HepG2 (cell line): ENCODE measurements around the gene STK39.

Experiments used
- ESRRA ChIP-seq: sonication (generic); formaldehyde crosslinking; IDR thresholded peaks from 2 replicates; pipeline ENCODE4 v1.5.1; 2020; ENCODE audit warnings: mild to moderate bottlenecking, low read depth, missing genetic modification reagents
- FOSL2 ChIP-seq: sonication (generic); formaldehyde crosslinking; IDR thresholded peaks from 2 replicates; pipeline ENCODE4 v1.4.0; 2020; ENCODE audit warnings: missing genetic modification reagents
- JUN ChIP-seq: sonication (generic); formaldehyde crosslinking; IDR thresholded peaks from 2 replicates; pipeline ENCODE4 v1.4.0; 2020; ENCODE audit warnings: mild to moderate bottlenecking, missing genetic modification reagents
- JUNB ChIP-seq: sonication (generic); formaldehyde crosslinking; IDR thresholded peaks from 2 replicates; pipeline ENCODE4 v1.8.0; 2022; ENCODE audit warnings: missing genetic modification reagents, mild to moderate bottlenecking, borderline replicate concordance
- MAFK ChIP-seq, 2 experiments: IDR thresholded peaks in 1 of 2; conservative IDR thresholded peaks in 1 of 2; 2 replicates each; pipeline ENCODE4 v1.6.1; 2011; ENCODE audit warnings: improper control_type of control experiment in 2 of 2, low read length in 2 of 2
- MLLT10 ChIP-seq: sonication (generic); formaldehyde crosslinking; IDR thresholded peaks from 2 replicates; pipeline ENCODE4 v1.4.0; 2020; ENCODE audit warnings: missing genetic modification reagents
- POLR2AphosphoS5 ChIP-seq: IDR thresholded peaks from 2 replicates; pipeline ENCODE4 v1.6.1; 2012; ENCODE audit warnings: low read depth, low read length
- REL ChIP-seq: sonication (generic); formaldehyde crosslinking; conservative IDR thresholded peaks from 2 replicates; pipeline ENCODE4 v1.8.0; 2022; ENCODE audit warnings: mild to moderate bottlenecking, missing genetic modification reagents, moderate library complexity
- ZNF274 ChIP-seq: sonication (generic); formaldehyde crosslinking; IDR thresholded peaks from 2 replicates; pipeline ENCODE4 v1.5.1; 2020; ENCODE audit warnings: mild to moderate bottlenecking, missing genetic modification reagents
- ZNF703 ChIP-seq: sonication (generic); formaldehyde crosslinking; IDR thresholded peaks from 2 replicates; pipeline ENCODE4 v1.5.1; 2020; ENCODE audit warnings: missing genetic modification reagents, mild to moderate bottlenecking, moderate library complexity, borderline replicate concordance
- TF ChIP-seq, protein P1 (sequence below): sonication (generic); formaldehyde crosslinking; IDR thresholded peaks from 2 replicates; pipeline ENCODE4 v1.5.0; 2020; ENCODE audit warnings: mild to moderate bottlenecking, missing genetic modification reagents, moderate library complexity

DNA sequence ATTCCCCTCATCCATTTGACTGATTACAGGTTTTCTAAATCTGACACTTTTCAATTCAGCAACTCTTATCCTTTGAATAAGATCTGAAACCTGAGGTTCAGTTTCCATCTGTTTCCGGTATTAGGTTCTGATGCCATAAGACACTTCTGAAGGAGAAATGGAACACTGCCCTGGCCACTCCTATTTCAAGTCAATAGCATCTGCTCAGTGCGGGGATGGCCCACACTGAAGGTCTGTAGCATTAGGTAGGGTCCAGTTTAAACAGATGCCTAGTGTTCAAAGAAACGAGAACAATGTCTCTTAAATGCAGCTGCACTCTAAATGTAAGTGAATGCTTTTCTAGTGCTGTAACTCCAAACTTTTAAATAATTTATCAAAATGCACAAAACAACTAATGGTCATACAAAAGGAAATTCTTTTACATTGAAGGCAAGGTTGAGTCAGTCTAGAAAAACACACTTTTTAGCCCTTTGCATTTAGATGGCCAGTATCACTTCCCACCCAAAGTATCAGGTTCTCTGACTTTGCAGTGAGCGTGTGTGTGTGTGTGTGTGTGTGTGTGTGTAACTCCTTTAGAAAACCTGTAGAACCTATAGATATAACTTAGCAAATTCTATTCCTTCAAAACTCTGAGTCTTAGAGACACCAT is 78.2 kb downstream of the STK39 start:
- TF ChIP-seq, protein P1, sequence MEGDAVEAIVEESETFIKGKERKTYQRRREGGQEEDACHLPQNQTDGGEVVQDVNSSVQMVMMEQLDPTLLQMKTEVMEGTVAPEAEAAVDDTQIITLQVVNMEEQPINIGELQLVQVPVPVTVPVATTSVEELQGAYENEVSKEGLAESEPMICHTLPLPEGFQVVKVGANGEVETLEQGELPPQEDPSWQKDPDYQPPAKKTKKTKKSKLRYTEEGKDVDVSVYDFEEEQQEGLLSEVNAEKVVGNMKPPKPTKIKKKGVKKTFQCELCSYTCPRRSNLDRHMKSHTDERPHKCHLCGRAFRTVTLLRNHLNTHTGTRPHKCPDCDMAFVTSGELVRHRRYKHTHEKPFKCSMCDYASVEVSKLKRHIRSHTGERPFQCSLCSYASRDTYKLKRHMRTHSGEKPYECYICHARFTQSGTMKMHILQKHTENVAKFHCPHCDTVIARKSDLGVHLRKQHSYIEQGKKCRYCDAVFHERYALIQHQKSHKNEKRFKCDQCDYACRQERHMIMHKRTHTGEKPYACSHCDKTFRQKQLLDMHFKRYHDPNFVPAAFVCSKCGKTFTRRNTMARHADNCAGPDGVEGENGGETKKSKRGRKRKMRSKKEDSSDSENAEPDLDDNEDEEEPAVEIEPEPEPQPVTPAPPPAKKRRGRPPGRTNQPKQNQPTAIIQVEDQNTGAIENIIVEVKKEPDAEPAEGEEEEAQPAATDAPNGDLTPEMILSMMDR, result no peak
- TF ChIP-seq ESRRA (no peak), POLR2AphosphoS5 (no peak), ZNF274 (no peak), MAFK (conservative IDR thresholded peaks at IDR 0.05 in 1 of 2, IDR thresholded peaks at IDR 0.05 in 1 of 2; ENCODE audit: low read length in 2 of 2) (no peak), REL (CRISPR knock-in tag) (no peak), JUN (CRISPR knock-in tag) (no peak), JUNB (CRISPR knock-in tag) (no peak), FOSL2 (CRISPR knock-in tag) (no peak), MLLT10 (CRISPR knock-in tag) (no peak), ZNF703 (CRISPR knock-in tag) (no peak)
